K562 (cell line): ENCODE results near the gene COX15. TPM values are rescaled to one million over a fixed set of nuclear protein-coding genes. Genes with fewer than 3 reads are reported as not detected.
A peak's percentile ranks its signal among the peaks of the same experiment; 100 is the strongest.

Experiments
- BRCA1 ChIP-seq, 2 experiments: fragments of 450-650 bp in 1 of 2; sonication (generic) in 1 of 2; formaldehyde crosslinking in 1 of 2; IDR thresholded peaks; 2 replicates each; pipeline versions ENCODE4 v1.5.0 to v1.6.1; 2017 to 2020; ENCODE audit warnings: mild to moderate bottlenecking in 1 of 2, missing genetic modification reagents in 1 of 2
- ELF2 ChIP-seq: fragments of 250-450 bp; sonication (Bioruptor Pico); IDR thresholded peaks from 2 replicates; pipeline ENCODE4 v1.5.0; 2021; ENCODE audit warnings: mild to moderate bottlenecking
- EP400 ChIP-seq: fragments of 450-650 bp; IDR thresholded peaks from 2 replicates; pipeline ENCODE4 v1.6.1; 2017; ENCODE audit warnings: antibody characterized with exemption, mild to moderate bottlenecking, moderate library complexity
- FOSL1 ChIP-seq: fragments of 200-800 bp; sonication (Bioruptor generic); conservative IDR thresholded peaks from 2 replicates; pipeline ENCODE4 v1.6.1; 2016; ENCODE audit warnings: missing genetic modification characterization, missing compliant biosample characterization
- GATAD2B ChIP-seq: fragments of 450-650 bp; IDR thresholded peaks from 2 replicates; pipeline ENCODE4 v1.6.1; 2017; ENCODE audit warnings: mild to moderate bottlenecking, borderline replicate concordance
- KLF1 ChIP-seq: fragments of 450-650 bp; IDR thresholded peaks from 2 replicates; pipeline ENCODE4 v1.6.1; 2016; ENCODE audit warnings: missing genetic modification characterization, missing compliant biosample characterization
- NR3C1 ChIP-seq: sonication (generic); formaldehyde crosslinking; IDR thresholded peaks from 2 replicates; pipeline ENCODE4 v1.8.1; 2022; ENCODE audit warnings: missing genetic modification reagents
- POLR2AphosphoS5 ChIP-seq: IDR thresholded peaks from 2 replicates; pipeline ENCODE4 v1.6.1; 2011; ENCODE audit warnings: mild to moderate bottlenecking, low read depth, low read length, moderate library complexity; ENCODE audit not compliant: control insufficient read depth, insufficient read depth
- RUNX1 ChIP-seq: sonication (generic); IDR thresholded peaks from 2 replicates; pipeline ENCODE4 v1.6.1; 2016; ENCODE audit warnings: antibody characterized with exemption, low read depth
- SAFB ChIP-seq: fragments of 200-400 bp; formaldehyde crosslinking; IDR thresholded peaks from 2 replicates; pipeline ENCODE4 v1.6.1; 2017; ENCODE audit warnings: low read depth, low read length, borderline replicate concordance
- SIX5 ChIP-seq, 2 experiments: IDR thresholded peaks; 2 replicates each; pipeline ENCODE4 v1.6.1; 2011; ENCODE audit warnings: low read length in 2 of 2, borderline replicate concordance in 1 of 2, low read depth in 1 of 2, mild to moderate bottlenecking in 1 of 2, moderate library complexity in 1 of 2; ENCODE audit not compliant: insufficient read depth in 1 of 2
- STAT5A ChIP-seq: IDR thresholded peaks from 2 replicates; pipeline ENCODE4 v1.6.1; 2012; ENCODE audit warnings: low read length, inconsistent platforms, borderline replicate concordance
- SUPT5H ChIP-seq: fragments of 450-650 bp; IDR thresholded peaks from 2 replicates; pipeline ENCODE4 v1.6.1; 2016
- TAF7 ChIP-seq: fragments of 450-650 bp; IDR thresholded peaks from 2 replicates; pipeline ENCODE4 v1.6.1; 2016; ENCODE audit warnings: missing genetic modification characterization, missing compliant biosample characterization
- TAL1 ChIP-seq: fragments of 450-650 bp; IDR thresholded peaks from 2 replicates; pipeline ENCODE4 v1.6.1; 2016; ENCODE audit warnings: mild to moderate bottlenecking
- ZKSCAN1 ChIP-seq: fragments of 150-350 bp; IDR thresholded peaks from 2 replicates; pipeline ENCODE4 v1.6.1; 2016; ENCODE audit warnings: low read depth, low read length
- ZNF121 ChIP-seq: sonication (generic); formaldehyde crosslinking; conservative IDR thresholded peaks from 2 replicates; pipeline ENCODE4 v1.8.0; 2022; ENCODE audit warnings: missing genetic modification reagents
- ZNF140 ChIP-seq: fragments of 250-450 bp; sonication (Bioruptor Pico); IDR thresholded peaks from 2 replicates; pipeline ENCODE4 v1.8.0; 2021; ENCODE audit warnings: moderate library complexity, mild to moderate bottlenecking, inconsistent platforms
- ZNF165 ChIP-seq: fragments of 250-450 bp; sonication (Bioruptor Pico); IDR thresholded peaks from 2 replicates; pipeline ENCODE4 v1.4.0; 2020; ENCODE audit warnings: borderline replicate concordance
- ZNF644 ChIP-seq: fragments of 200-800 bp; sonication (Bioruptor generic); IDR thresholded peaks from 2 replicates; pipeline ENCODE4 v1.6.1; 2016; ENCODE audit warnings: low read depth, missing genetic modification characterization, missing compliant biosample characterization
- ZNF785 ChIP-seq: fragments of 250-450 bp; sonication (Bioruptor Pico); IDR thresholded peaks from 2 replicates; pipeline ENCODE4 v1.4.0; 2020; ENCODE audit warnings: mild to moderate bottlenecking
- polyA plus RNA-seq, 8 experiments: library from polyadenylated mRNA; depleted of rRNA in 4 of 8; stranded (reverse) in 5 of 8; unstranded in 3 of 8; fragments of >200 nt; fragmentation: Nextera tagmentation in 2 of 8; fragmentation: Illumina TruSeq in 1 of 8; extraction: Ambion mirVana in 2 of 8; extraction: Trizol in 1 of 8; gene quantifications; 2 replicates each; pipeline versions ENCODE4 v1.2.1 to v1.2.3, GENCODE V29; 2011 to 2014; ENCODE audit warnings: inconsistent platforms in 1 of 8, missing spikeins in 1 of 8
- total RNA-seq, 7 experiments: library from RNA; depleted of rRNA in 6 of 7; stranded (reverse); fragments of >200 nt in 6 of 7; fragmentation: Illumina TruSeq in 2 of 7; extraction: Trizol in 2 of 7; gene quantifications; 2 replicates each; pipeline versions ENCODE4 v1.2.1 to v1.2.3, GENCODE V29; 2011 to 2021; ENCODE audit warnings: low replicate concordance in 1 of 7
- TF ChIP-seq, protein P1 (sequence below): fragments of 250-450 bp; sonication (Bioruptor Pico); IDR thresholded peaks from 2 replicates; pipeline ENCODE4 v1.9.0; 2021; ENCODE audit warnings: mild to moderate bottlenecking, inconsistent platforms
- TF ChIP-seq, protein P2 (sequence below), 2 experiments: fragments of 200-800 bp in 1 of 2; sonication (Bioruptor generic) in 1 of 2; sonication (generic) in 1 of 2; formaldehyde crosslinking in 1 of 2; IDR thresholded peaks in 1 of 2; conservative IDR thresholded peaks in 1 of 2; 2 replicates each; pipeline versions ENCODE4 v1.5.0 to v1.6.1; 2016 to 2020; ENCODE audit warnings: missing compliant biosample characterization in 1 of 2, missing genetic modification characterization in 1 of 2, missing genetic modification reagents in 1 of 2
- TF ChIP-seq, protein P3 (sequence below), 2 experiments: fragments of 450-650 bp in 1 of 2; sonication (generic) in 1 of 2; formaldehyde crosslinking in 1 of 2; IDR thresholded peaks in 1 of 2; conservative IDR thresholded peaks in 1 of 2; 2 replicates each; pipeline versions ENCODE4 v1.6.1 to v1.8.1; 2016 to 2023; ENCODE audit warnings: mild to moderate bottlenecking in 2 of 2, moderate library complexity in 2 of 2, inconsistent platforms in 1 of 2, missing genetic modification reagents in 1 of 2

The COX15 gene
- total and polyA plus RNA-seq, 9 of the 15 experiments (the other 6 are each of a cell fraction or from before 2014, with no cell fraction given): 17.4 to 45.1 (median 23.7) TPM

DNA sequence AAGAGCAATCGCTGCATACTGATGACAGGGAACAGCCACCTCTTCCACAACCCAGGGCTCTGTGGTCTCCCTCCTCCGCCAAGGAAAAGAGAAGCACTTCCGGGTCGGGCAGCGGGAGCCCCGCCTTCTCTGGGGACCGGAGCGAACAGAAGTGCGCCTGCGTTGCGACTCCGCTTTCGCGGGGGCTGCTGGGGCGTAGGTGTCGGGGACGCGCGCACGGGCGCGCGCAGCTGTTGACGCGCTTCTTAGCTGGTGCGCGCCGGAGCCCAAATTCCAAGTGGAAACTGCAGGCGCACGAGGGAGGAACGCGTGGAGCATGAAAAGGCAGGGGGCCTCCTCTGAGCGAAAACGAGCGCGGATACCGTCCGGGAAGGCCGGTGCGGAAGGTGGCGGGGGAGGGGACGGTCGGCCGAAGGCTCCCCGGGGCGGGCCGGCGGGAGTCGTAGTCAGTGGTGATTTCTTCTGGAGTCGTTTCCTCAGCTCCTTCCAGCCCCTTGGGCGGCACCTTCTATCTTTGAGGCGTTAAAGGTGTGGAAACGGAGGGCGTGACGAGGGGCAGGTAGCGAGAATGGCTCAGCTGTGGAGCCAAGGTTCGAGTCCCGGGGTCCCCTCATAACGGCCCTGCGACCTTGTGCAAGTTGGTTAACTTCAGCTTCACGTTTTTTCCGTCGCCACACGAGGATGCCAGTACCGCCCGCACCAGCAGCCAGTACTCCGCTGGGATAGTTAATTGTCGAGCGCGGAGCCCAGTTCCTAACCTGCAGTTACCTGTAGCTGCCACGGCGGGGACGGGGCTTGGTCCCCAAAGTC is at the start of gene COX15, which contains the start of gene CUTC (continued):
- TF ChIP-seq, protein P1, sequence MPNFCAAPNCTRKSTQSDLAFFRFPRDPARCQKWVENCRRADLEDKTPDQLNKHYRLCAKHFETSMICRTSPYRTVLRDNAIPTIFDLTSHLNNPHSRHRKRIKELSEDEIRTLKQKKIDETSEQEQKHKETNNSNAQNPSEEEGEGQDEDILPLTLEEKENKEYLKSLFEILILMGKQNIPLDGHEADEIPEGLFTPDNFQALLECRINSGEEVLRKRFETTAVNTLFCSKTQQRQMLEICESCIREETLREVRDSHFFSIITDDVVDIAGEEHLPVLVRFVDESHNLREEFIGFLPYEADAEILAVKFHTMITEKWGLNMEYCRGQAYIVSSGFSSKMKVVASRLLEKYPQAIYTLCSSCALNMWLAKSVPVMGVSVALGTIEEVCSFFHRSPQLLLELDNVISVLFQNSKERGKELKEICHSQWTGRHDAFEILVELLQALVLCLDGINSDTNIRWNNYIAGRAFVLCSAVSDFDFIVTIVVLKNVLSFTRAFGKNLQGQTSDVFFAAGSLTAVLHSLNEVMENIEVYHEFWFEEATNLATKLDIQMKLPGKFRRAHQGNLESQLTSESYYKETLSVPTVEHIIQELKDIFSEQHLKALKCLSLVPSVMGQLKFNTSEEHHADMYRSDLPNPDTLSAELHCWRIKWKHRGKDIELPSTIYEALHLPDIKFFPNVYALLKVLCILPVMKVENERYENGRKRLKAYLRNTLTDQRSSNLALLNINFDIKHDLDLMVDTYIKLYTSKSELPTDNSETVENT: no peak
- no peak for TF ChIP-seq BRCA1 (IDR thresholded peaks at IDR 0.05)
- TF ChIP-seq BRCA1 (CRISPR knock-in tag; IDR thresholded peaks at IDR 0.05): no peak
- TF ChIP-seq ZNF785 (CRISPR knock-in tag): no peak
- TF ChIP-seq FOSL1: no peak
- no peak for TF ChIP-seq ZNF165 (CRISPR knock-in tag)
- TF ChIP-seq EP400: peak; percentile 86
- TF ChIP-seq ZNF121 (CRISPR knock-in tag): no peak
- no peak for TF ChIP-seq TAL1
- no peak for TF ChIP-seq STAT5A
- TF ChIP-seq SUPT5H: peak; percentile 89
- TF ChIP-seq SIX5 (IDR thresholded peaks at IDR 0.05; ENCODE audit: borderline replicate concordance in 1 of 2, insufficient read depth in 1 of 2, low read depth in 1 of 2, low read length in 2 of 2): no peak
- TF ChIP-seq RUNX1: no peak
- no peak for TF ChIP-seq ZKSCAN1
- TF ChIP-seq, protein P2, sequence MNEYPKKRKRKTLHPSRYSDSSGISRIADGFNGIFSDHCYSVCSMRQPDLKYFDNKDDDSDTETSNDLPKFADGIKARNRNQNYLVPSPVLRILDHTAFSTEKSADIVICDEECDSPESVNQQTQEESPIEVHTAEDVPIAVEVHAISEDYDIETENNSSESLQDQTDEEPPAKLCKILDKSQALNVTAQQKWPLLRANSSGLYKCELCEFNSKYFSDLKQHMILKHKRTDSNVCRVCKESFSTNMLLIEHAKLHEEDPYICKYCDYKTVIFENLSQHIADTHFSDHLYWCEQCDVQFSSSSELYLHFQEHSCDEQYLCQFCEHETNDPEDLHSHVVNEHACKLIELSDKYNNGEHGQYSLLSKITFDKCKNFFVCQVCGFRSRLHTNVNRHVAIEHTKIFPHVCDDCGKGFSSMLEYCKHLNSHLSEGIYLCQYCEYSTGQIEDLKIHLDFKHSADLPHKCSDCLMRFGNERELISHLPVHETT (CRISPR knock-in tag; conservative IDR thresholded peaks at IDR 0.05 in 1 of 2, IDR thresholded peaks at IDR 0.05 in 1 of 2): peak in 1 of 2 experiments; percentile 81; a peak in 2 of 4 replicates
- TF ChIP-seq, protein P3, sequence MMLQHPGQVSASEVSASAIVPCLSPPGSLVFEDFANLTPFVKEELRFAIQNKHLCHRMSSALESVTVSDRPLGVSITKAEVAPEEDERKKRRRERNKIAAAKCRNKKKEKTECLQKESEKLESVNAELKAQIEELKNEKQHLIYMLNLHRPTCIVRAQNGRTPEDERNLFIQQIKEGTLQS (IDR thresholded peaks at IDR 0.05): no peak
- TF ChIP-seq, protein P3 (CRISPR knock-in tag; conservative IDR thresholded peaks at IDR 0.05): no peak
- TF ChIP-seq KLF1 (tag): no peak
- no peak for TF ChIP-seq NR3C1
- TF ChIP-seq GATAD2B: no peak
- no peak for TF ChIP-seq SAFB
- TF ChIP-seq POLR2AphosphoS5: peak; percentile 71
- TF ChIP-seq ZNF140: no peak
- no peak for TF ChIP-seq ELF2 (CRISPR knock-in tag)
- TF ChIP-seq ZNF644 (tag): peak; percentile 91
- TF ChIP-seq TAF7 (tag): no peak
